ENCODE measurements around the gene PRG3.

DNA sequence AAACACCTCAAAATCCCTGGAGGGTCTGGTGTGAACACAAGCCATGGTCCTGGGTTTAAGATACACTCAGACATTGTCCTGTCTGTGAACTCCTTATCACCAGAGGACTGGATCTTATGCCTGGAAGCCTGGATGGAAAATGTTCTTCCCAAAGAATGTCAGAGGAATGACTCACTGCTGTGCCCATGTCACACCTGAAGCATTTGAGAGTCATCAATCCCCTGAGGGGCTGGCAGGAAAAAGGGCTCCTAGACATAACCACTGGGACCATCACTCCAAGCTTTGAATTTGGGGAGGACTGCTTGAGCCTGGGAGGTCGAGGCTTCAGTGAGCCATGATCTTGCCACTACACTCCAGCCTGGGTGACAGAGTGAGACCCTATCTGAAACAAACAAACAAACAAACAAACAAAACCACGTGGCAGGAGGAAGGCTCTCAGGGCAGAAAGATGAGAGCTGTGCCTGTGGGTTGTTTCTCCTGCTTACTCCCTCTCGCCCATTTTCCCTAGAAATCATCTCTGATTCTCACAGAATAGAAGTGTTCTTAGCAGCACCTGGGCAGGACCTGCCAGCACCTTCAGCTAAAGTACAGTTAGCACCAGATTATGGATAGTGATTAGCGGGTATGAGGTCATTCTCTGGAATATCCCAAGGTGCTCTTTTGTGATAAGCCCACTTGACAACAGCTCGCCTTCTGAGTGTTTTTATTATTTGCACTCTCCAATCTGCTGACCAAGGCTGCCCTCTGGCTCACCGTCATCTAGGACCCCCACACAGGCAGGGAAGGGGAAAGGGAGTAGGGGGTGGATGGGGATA is 21.4 kb upstream of the PRG3 start:
- TF ChIP-seq, protein P1, sequence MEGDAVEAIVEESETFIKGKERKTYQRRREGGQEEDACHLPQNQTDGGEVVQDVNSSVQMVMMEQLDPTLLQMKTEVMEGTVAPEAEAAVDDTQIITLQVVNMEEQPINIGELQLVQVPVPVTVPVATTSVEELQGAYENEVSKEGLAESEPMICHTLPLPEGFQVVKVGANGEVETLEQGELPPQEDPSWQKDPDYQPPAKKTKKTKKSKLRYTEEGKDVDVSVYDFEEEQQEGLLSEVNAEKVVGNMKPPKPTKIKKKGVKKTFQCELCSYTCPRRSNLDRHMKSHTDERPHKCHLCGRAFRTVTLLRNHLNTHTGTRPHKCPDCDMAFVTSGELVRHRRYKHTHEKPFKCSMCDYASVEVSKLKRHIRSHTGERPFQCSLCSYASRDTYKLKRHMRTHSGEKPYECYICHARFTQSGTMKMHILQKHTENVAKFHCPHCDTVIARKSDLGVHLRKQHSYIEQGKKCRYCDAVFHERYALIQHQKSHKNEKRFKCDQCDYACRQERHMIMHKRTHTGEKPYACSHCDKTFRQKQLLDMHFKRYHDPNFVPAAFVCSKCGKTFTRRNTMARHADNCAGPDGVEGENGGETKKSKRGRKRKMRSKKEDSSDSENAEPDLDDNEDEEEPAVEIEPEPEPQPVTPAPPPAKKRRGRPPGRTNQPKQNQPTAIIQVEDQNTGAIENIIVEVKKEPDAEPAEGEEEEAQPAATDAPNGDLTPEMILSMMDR (conservative IDR thresholded peaks at IDR 0.05): no peak
- TF ChIP-seq EZH2 (IDR thresholded peaks at IDR 0.05; ENCODE audit: low read depth): no peak

Data from PC-9 (cell line).